Progenitor cell of endocrine pancreas (in vitro differentiated cells): Measurements from ENCODE around the gene NID1. TPM values are rescaled to one million over a fixed set of nuclear protein-coding genes. Genes with fewer than 3 reads are reported as not detected.
A peak's percentile ranks its signal among the peaks of the same experiment; 100 is the strongest.

Source experiments
- DNase-seq: peaks from one replicate; pipeline ENCODE4 v3.0.0; 2021; ENCODE audit warnings: low spot score; ENCODE audit not compliant: unreplicated experiment
- H3K27ac Mint-ChIP-seq: 2 replicates; pipeline ENCODE4 v1.8.0; 2021; ENCODE audit warnings: mild to moderate bottlenecking, moderate library complexity, mixed read lengths
- H3K27me3 Mint-ChIP-seq: 2 replicates; pipeline ENCODE4 v1.8.0; 2021; ENCODE audit warnings: mixed read lengths
- H3K36me3 Mint-ChIP-seq: 2 replicates; pipeline ENCODE4 v1.8.0; 2022; ENCODE audit warnings: mixed read lengths; ENCODE audit not compliant: insufficient read depth
- H3K4me1 Mint-ChIP-seq: 2 replicates; pipeline ENCODE4 v1.8.0; 2021; ENCODE audit warnings: low read depth, mixed read lengths
- H3K4me3 Mint-ChIP-seq: 2 replicates; pipeline ENCODE4 v1.8.0; 2021; ENCODE audit warnings: low read depth, mild to moderate bottlenecking, moderate library complexity, mixed read lengths
- H3K9me3 Mint-ChIP-seq: 2 replicates; pipeline ENCODE4 v1.8.0; 2021; ENCODE audit warnings: low read depth, mixed read lengths
- CTCF ChIP-seq: fragments of 200-600 bp; sonication (generic); IDR thresholded peaks from one replicate; pipeline ENCODE4 v1.5.0; 2021; ENCODE audit warnings: antibody characterized with exemption, mild to moderate bottlenecking; ENCODE audit not compliant: unreplicated experiment
- total RNA-seq: library from RNA; stranded (reverse); gene quantifications from 2 replicates; pipeline ENCODE4 v1.2.1, GENCODE V29; 2021

Gene NID1
- total RNA-seq, 1 donor from 2014 or later: 21.0 TPM

- Mint-ChIP-seq H3K27ac (no peak overlapping the region), H3K4me3 (no peak overlapping the region), H3K36me3 (no peaks in the 10 kb centered on the region), H3K27me3 (no peaks in the 10 kb centered on the region), H3K9me3 (peaks cover 3% of the 10 kb centered on the region), H3K4me1 (peaks cover 11% of the 10 kb centered on the region)
- TF ChIP-seq CTCF: no peak
- no peak for DNase-seq
Measured at GRCh38 chr1:235948774-235949427, 116.0 kb downstream of the NID1 start.

DNA sequence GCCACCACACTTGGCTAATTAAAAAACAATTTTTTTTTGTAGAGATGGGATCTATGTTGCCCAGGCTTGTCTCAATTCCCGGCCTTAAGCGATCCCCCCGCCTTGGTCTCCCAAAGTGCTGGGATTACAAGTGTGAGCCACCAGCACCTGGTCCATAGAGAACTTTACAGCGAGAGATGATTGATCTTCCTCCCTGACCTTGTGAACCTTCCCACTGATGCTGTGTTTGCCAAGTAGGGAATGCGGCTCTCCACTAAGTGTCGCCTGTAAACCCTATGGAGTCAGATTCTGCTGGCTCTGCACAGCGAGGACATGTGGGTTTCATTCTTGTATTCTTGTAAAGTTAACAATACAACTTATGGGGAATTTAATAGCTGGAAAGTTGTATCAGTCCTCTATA, 116.9 kb downstream of the NID1 start:
- Mint-ChIP-seq H3K27me3 (peaks cover 3% of the 10 kb centered on the region), H3K36me3 (no peaks in the 10 kb centered on the region), H3K27ac (peak overlapping the region; percentile 69), H3K9me3 (peaks cover 3% of the 10 kb centered on the region), H3K4me1 (peaks cover 11% of the 10 kb centered on the region), H3K4me3 (no peak overlapping the region)
- no peak for TF ChIP-seq CTCF
- DNase-seq: no peak

- DNase-seq: no peak
- TF ChIP-seq CTCF: no peak
- no peaks in the 10 kb centered on the region for H3K36me3 Mint-ChIP-seq
- no peak overlapping the region for H3K4me3 Mint-ChIP-seq
- H3K27me3 Mint-ChIP-seq: peaks cover 3% of the 10 kb centered on the region
- peaks cover 3% of the 10 kb centered on the region for H3K9me3 Mint-ChIP-seq
- H3K27ac Mint-ChIP-seq: no peak overlapping the region
- peaks cover 11% of the 10 kb centered on the region for H3K4me1 Mint-ChIP-seq
Measured at GRCh38 chr1:235946571-235946981, 118.3 kb downstream of the NID1 start.

- Mint-ChIP-seq H3K27ac (peak overlapping the region; percentile 60), H3K9me3 (peaks cover 3% of the 10 kb centered on the region), H3K4me3 (no peak overlapping the region), H3K4me1 (peaks cover 11% of the 10 kb centered on the region), H3K27me3 (peaks cover 3% of the 10 kb centered on the region), H3K36me3 (no peaks in the 10 kb centered on the region)
- no peak for DNase-seq
- no peak for TF ChIP-seq CTCF
Measured at GRCh38 chr1:235945775-235946570, 118.9 kb downstream of the NID1 start.

GRCh38 chr1:235943581-235944114, 121.2 kb downstream of the NID1 start:
- Mint-ChIP-seq H3K9me3 (peaks cover 3% of the 10 kb centered on the region), H3K27ac (no peak overlapping the region), H3K36me3 (no peaks in the 10 kb centered on the region), H3K27me3 (peaks cover 3% of the 10 kb centered on the region), H3K4me3 (no peak overlapping the region), H3K4me1 (peaks cover 20% of the 10 kb centered on the region)
- no peak for DNase-seq
- no peak for TF ChIP-seq CTCF
